ENCODE data around the gene RAD51.

The RAD51 gene

DNA sequence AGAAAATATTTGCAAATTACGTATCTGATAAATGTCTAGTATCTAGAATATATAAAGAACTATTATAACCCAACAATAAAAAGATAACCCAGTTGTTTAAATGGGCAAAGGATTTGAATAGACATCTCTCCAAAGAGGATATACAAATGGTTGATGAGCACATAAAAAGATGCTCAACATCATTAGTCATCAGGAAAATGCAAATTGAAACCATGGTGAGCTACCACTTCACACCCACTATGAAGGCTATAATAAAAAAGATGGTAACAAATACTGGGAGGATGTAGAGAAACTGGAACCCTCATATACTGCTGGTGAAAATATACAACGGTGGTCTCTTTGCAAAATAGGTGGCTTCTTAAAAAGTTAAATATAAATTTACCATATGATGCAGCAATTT, 28.0 kb downstream of the RAD51 start:
- no peak for FAIRE-seq

DNA sequence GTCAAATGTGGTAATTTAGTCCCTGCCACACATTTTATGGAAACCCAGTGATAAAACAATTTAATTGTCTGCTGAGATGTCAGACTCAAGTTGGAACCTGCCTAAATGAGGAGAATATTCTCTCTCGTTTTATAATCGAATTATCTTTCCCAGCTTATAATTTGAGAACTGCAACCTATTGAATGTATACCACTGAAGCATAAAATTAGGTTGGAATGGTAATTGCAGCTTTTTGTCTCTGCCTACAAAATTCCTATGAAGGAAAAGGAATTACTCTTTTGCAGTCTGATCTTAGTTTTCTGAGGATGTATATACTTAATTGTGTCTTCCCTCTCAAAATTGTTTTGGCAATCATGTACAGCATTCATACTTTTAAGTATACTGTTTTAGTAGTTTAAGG, 28.9 kb downstream of the RAD51 start:
- no peak for FAIRE-seq

DNA sequence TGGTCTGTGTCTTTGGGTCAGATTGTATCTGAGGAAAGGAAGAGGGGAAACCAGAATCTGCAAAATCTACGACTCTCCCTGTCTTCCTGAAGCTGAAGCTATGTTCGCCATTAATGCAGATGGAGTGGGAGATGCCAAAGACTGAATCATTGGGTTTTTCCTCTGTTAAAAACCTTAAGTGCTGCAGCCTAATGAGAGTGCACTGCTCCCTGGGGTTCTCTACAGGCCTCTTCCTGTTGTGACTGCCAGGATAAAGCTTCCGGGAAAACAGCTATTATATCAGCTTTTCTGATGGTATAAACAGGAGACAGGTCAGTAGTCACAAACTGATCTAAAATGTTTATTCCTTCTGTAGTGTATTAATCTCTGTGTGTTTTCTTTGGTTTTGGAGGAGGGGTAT, 36.1 kb downstream of the RAD51 start:
- no peak for FAIRE-seq

DNA sequence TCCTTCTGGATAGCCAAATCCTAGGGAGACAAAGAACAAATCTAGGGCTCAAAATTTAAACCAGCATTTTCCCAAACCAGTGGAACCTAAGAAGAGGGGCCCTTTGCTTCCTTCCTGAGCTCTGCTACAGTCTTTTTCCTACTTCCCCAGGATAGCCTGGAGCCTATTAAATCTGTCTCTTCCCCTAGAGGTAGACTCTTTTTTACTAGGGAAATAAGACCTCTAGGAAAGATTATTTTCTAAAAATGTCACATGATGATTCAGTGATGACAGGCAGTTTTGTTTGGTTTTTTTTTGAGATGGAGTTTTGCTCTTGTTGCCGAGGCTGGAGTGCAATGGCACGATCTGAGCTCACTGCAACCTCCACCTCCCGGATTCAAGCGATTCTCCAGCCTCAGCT, 41.6 kb downstream of the RAD51 start:
- no peak for FAIRE-seq

DNA sequence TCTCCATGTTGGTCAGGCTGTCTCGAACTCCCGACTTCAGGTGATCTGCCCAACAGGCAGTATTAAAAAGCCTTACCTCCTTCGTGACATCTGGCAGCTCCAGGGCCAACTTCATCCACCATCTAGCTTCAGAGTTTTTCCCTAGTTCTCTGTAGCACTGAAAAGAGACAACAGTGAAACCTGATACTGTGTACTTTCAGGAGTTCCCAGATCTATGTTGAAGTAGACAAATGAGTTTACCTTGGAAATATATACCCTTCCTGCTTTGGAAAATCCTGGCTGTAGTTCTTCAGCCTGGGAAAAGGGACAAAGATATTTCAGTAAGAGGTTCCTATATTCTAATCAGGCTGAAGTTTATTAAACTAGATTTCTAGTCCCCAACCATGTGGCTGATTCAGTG, 42.1 kb downstream of the RAD51 start:
- no peak for FAIRE-seq

DNA sequence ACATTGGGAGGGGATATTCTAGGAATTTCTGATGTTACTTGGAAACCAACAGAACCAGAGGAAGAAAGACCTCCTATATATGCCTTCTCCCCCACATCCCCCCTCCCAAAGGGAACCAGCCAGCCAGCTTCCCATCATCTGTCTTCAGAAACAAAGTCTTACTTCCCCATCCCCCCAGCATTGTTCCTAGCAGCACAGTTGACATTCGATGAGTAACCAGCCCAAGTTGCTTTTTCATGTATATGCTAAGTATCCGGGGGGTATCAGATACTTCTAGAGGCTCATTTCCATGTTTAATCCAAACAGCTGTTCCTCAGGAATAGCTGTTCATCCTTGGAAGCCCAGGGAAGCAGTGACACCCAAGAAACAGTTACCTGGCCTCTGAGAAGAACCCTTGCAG, 44.1 kb downstream of the RAD51 start:
- FAIRE-seq: no peak

DNA sequence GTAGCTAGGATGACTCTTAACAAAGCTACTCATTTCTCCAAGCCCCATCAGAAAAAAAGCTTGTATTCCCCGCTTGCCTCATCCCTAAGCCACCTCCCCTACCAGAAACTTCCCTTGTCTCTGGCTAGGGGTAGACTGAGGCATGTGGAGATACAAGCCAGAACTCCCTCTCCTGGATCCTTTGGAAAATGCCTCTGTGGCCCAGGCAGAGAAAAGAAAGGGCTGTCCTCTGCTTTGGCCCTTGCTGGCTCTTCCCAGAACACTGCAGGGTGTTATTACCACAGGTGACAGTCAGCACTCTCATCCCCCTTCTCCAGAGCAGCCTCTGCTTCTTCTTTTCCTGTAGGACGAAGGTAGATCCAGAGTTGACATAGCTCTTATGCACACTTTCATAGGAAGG, 44.9 kb downstream of the RAD51 start:
- FAIRE-seq: no peak

DNA sequence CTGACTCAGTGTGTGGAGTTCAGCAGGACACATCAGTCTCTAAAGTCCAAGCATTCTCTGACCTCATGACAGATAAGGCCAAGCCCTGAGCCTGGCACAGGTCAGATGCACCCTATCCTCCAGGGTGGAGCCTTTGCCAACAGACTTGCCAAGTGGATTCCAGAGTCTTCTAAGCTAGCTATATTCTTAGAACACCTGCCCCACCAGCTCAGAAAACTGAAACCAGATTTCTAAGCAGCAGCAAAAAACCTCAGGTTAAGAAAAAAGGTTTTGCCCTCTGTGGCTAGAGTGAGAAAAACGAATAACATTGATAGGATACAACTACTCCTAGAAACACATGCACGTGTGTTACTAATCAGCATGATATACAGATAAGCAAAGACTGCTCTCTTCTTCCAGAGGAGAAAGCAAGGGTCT, 48.5 kb downstream of the RAD51 start:
- no peak for FAIRE-seq

DNA sequence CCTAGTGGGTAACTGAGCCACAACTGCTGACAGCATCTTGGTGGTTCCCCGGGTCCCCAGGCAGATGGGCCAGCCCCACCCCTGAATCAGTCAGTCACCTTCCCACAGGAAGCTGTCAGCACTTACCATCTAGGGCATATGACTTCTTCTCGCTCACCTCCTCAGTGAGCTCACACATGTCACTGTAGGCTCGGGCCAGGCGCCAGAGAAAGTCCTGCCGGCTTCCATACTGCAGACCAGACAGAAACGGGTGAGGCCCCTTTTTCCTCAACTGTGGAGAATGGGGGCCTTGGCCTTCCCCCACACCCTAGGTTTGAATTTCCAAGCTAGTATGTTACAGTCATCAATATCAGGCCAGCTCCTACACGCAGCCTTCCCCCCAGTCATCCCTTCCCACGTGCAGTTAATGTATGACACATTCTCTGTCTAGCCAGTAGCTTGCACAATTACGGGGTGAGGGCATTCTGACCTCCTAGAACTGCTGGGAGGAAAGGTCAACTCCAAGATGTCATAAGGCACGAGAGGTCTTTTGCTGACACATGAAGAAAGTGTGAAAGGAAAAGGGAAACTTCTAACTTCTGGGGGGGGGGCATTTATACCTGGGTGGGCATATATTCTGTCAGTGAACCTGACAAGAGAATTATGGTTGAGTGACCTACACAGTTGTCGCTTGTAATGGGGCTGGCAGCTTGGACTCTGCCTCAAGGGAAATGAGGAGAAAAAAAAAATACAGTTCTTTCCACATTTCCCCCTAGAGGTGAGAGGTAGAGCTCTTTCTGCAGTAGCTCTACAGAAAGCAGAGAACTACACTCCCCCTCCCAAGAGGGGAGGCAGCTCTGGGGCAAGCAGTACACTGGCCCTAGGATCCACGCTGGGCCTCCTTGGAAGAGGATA, 49.2 kb downstream of the RAD51 start:
- FAIRE-seq: no peak

DNA sequence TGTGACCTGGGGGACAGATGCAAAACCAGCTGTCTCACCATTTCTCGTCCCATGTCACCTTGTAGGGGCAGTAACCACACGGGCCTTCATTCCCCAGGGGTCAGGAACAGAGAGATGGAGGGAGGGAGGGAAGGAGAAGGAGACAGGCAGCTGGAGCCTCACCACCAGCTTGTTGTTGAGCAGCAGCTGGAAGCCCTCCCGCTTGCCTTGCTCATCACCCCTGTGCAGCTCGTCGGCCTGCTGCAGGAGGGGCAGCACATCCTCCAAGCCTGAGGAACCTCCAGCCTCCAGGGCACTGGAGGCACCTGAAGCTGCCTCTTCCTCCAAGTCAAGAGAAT, 49.8 kb downstream of the RAD51 start:
- no peak for FAIRE-seq

DNA sequence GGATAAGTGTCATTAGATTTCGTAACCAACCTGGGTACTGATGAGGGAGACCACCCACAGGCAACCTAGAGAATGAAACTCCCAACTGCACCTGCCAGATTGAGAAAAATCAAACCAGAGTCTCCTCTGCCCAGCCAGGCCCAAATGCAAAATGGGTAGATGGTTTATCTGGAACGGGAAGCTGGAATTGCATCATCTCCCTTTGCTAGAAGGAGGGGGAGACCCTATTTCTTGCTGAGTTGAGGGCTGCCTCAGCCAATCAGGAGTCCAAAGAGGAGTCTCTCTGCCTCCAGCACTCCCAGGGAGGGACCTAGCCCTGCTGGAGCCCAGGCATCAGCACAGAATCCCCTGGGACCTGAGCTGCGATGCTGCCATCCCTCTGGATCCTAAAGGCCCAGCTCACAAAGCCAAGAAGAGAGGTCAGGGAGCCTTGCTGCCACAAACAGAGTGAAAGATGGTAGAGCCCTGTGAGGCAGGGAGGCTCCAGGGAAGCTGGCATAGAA, 52.0 kb downstream of the RAD51 start:
- no peak for FAIRE-seq

DNA sequence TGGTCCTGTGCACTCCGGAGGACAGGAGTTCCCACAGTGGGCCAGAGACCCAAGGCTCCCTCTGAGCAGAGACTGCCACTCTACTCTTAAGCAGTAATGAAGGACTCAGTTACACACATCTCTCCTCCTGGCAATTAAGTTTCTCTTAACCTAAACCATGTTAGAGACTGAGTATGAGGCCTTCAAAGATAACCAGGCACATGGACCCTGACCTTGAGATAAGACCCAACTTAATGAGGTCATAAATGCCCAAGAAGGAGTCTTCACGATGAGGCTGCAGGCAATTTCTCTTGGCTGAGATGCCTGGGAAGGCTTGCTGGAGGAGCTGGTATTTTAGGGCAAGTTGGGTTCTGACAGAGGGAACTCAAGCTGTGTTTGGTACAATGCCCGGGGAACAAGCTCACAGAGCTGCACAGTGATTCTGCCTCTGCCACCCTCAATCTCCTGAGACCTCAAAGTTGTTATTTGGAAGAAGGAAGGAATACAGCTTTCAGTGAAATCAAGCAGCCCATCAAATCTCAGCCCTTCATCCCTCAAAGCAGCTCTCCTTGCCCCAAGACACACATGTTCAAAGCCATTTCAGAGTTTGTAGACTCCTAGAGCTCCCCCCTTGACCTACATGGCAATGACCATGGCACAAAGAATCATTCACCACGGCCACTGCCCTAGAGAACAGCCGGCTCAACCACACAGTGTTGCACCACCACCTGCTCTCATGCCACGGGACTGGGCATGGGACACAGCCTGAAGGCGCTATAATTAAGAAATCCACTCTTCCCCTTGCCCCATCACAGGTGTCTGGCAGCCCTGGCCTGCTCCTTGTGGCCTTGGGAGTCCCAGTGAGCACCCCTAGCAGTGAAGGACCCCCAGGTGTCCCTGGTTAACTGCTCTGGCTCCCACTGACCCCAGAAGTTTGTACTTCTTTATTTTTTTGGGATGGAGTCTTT, 53.0 kb downstream of the RAD51 start:
- no peak for FAIRE-seq

DNA sequence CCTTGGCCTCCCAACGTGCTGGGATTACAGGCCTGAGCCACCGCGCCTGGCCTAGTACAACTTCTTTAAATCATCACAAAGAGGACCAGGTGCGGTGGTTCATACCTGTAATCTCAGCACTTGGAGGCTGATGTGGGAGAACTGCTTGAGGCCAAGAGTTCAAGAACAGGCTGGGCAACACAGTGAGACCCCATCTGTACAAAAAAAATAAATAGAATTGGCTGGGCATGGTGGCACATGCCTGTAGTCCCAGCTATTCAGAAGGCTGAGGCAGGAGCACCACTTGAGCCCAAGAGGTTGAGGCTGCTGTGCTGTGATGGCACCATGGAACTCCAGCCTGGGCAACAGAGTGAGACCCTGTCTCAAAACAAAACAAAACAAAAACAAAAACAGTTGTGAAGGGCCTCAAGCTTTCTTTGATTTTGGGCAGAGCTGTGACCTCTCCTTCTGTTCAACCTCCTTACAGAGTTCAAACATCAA, 54.2 kb downstream of the RAD51 start:
- no peak for FAIRE-seq

DNA sequence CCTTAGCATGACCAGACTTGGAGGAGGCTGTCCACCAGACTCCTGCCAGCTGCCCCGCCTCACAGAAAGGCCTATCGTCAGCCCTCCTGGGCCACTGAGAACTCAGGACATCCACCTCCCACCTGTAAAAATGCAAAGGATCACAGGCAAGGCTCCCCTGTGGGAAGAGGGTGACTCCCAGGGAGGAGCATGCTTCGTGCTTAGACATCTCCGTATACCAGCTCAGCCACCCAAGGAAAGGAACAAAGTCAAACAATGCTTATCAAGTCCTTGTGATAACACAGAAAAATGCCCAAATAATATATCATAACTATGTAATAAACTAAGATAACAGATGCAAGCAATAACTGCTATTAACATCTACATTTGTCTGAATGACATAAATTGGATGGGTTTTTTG, 55.9 kb downstream of the RAD51 start:
- FAIRE-seq: no peak

DNA sequence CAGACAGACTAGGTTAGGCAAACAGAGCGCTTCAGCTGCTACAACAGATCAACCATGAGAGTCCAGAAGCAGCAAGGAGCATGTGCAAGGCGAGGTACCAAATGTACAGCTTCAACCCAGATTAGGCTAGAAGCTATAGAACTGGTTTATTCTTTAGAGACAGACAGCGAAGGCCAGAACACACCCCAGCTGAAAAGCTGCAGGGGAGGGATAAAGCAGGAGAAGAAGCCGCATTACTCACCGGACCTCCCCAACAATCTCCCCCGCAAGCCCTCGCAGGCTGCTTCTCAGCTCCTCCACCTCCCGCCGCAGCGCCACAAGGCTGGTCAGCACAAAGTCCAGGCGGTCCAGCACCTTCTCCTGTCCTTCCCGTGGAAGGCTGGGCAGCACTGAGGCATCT, 56.8 kb downstream of the RAD51 start:
- FAIRE-seq: no peak

DNA sequence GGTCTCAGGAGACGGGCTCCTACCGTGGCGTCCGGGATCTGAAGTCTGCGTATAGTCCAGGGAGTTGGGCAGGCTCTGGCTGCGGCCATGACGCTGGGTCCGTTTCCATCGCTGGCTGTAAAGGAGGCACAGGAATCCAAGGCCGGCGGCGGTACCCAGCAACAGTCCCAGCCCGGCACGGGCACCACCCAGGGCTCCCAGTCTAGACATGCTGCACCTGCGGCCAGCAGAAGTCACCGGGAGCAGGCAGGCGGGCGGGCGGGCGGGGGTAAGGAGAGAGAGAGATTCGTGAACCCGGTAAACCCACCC, 59.6 kb downstream of the RAD51 start:
- no peak for FAIRE-seq

DNA sequence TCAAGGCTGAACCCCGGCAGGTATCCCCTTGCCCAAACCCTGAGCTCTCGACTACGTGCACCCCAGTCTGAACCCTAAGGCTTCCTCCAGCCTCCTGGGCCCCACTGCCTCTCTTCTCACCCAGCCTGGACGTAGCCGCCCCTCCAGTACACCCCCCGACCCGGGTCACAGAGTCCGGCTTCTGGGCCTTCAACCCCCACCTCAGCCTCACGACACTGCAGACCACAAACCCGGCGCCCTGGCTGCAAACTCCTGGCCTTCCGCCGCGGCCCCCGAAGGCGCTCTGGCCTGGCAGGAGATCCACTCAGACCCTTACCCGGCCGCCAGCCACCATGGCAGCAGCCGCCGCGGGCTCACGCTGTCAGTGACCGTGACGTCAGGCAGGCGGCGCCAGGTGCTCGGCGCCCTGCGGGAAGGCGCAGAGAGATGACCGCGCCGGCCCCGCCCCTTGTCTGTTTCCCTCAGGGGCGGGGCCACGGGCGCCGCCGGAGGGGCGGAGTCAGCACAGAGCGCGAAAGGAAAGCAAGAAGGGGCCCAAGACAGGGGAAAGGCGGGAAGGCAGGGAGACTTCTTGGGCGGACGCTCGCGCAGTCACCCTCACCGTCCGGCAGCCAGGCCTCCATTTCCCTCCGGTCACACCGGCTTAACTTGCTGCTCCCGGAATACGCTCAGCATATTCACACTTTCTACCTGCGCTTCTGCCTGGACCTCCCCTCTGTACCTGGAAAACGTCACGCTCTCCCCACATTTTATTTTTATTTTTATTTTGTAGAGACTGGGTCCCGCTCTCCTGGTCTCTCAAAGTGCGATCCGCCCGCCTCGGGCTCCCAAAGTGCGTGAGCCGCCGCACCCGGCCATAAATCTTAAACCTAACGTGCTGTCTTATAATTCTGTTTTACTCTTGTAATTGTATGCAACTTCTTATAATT, 60.2 kb downstream of the RAD51 start, which contains the start of gene RMDN3:
TSS of gene RMDN3 (minus strand) at position 372 of the 929 bp plus-strand sequence. CDS start 471 bp downstream, outside the sequence.
- no peak for FAIRE-seq

DNA sequence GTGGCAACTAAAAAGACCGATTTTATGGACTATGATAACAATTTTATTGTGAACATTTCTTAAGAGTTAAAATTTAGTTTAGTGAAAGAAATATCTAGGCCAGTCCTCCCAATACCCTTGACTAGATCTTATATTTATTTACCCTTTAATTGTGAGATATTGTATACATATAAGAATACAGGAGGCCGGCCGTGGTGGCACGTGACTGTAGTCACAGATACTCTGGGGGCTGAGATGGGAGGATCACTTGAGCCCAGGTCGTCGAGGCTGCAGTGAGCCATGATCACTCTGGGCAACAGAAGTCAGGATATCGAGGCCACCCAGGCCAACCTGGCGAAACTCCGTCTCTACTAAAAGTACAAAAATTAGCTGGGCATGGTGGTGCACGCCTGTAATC, 60.8 kb downstream of the RAD51 start:
- no peak for FAIRE-seq

DNA sequence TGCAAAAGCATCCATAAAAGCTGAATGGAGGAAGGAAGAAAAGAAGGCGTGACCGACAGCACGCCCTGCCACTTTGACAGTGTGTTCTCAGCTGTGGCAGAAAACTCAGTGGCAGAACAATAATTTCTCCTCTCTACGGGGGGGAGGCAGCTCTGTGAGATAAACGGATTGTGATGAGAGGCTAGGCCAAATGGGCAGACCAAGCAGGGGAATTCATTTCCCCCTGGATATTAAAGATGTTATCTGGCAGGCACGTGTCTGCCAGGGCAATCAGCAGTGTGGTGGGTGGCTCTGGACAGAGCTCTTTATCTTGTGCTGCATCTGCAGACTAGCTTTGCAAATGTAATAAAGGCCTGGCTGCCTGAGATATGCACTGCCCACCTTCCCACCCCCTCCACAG, 62.0 kb downstream of the RAD51 start:
- FAIRE-seq: no peak

DNA sequence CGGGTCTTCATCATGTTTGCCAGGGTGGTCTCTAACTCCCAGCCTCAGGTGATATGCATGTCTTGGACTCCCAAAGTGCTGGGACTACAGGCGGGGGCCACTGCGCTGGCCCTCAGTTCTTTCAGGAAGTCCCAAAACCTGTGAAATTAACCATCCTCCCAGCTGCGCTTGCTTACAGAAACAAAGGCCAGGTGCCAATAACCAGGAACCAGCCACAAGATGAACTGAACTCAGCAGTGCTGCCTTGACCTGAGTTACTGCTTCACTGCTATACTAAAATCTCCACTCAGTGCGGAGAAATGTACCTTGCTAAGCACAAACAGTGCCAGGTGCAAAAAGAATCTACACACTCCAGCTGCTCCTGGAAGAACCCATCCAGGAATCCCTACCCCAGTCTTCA, 65.0 kb downstream of the RAD51 start:
- no peak for FAIRE-seq

DNA sequence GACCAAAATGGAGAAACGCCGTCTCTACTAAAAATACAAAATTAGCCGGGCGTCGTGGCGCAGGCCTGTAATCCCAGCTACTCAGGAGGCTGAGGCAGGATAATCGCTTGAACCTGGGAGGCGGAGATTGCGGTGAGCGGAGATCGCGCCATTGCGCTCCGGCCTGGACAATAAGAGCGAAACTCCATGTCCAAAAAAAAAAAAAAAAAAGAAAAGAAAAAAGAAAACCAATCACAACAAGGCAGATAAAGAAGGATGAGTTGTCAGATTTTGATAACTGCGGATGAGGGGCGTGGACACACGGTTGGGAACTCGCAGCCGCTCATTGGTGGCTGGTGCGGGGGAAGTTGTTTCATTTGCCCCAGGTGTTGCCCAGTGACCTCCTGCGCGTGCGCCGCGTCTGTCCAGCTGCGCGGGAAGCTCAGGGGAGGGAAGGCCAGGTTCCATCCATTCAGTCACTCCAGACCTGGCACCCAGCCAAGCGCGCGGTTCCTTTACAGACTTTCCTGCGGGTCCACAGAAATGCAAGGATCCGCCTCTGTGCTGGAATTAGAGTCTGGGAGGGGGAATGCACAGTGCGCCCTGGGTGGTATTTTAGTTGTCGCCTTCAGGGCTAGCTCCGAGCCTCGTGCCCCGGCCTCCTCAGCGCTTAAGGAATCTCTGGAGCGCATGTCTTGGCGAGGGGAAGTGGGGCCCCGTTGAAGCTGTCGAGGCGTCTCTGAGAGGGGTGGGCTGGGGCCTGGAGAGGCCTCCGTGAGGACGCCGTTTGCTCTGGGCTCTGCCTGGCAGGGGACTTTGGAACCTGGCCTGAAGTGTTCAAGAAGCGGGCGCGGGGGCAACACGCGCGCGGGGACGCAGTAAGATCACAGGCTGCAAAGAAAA, 68.2 kb downstream of the RAD51 start:
- no peak for FAIRE-seq

Measured in endometrium (tissue), 2 donors.